Suprapubic skin (tissue), 4 donors: ENCODE data around the gene AGAP1.

Experiments
- EP300 ChIP-seq: sonication (generic); formaldehyde crosslinking; IDR thresholded peaks from one replicate; pipeline ENCODE4 v1.6.1; 2017; ENCODE audit warnings: antibody characterized with exemption
- POLR2AphosphoS5 ChIP-seq, 3 donors: sonication (generic); formaldehyde crosslinking; IDR thresholded peaks; one replicate each; pipeline ENCODE4 v1.6.1; 2017; ENCODE audit warnings: antibody characterized with exemption in 3 of 3
- TF ChIP-seq, protein P1 (sequence below), 2 donors: fragments of 200-600 bp in 1 of 2; fragments of 450-650 bp in 1 of 2; sonication (generic) in 1 of 2; IDR thresholded peaks; one replicate each; pipeline ENCODE4 v1.5.1; 2016 to 2019; ENCODE audit warnings: antibody characterized with exemption in 2 of 2, mild to moderate bottlenecking in 1 of 2, moderate library complexity in 1 of 2

DNA sequence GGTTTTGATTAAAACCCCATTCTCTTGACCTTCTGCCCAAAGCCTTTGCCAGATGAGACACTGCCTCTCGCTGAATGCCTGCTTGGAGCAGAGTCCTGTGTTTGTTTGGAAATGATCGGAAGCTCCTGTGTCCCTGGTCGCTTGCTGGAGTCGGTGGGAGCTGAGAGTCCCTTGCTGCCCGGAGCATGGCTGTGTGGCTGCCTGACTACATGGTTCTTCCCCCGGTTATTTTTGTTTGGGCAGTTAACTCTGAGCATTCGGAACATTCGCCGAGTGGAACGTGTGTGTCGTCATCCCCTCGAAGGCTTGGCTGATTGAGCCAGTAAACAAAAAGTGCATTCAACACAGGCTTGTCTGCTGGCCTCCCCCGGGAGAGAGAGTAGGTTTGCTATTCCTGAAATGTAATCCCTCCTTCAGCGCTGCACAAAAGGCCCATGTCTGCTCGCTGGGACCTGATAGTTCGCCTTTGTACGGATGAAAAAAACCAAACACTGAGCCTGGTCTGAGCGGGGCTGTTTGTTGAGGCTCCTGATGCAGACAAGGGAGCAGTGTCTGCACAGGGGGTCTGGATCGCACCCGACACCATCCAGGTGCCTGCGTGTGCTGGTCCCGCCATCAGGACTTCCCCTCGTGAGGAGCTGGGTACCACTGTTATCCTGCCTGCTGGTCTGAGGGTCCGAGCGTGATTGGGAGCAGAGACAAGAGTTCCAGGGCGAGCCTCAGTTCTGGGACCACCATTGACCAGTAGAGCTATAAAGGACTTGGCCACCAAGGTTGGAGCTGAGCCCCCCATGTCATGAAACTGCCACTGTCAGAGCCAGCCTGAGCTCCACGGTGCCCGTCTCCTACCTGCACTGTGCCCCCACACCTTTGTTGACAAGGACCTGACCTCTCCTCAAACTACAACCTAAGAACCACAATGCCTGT is 83.8 kb downstream of the AGAP1 start:
- TF ChIP-seq, protein P1, sequence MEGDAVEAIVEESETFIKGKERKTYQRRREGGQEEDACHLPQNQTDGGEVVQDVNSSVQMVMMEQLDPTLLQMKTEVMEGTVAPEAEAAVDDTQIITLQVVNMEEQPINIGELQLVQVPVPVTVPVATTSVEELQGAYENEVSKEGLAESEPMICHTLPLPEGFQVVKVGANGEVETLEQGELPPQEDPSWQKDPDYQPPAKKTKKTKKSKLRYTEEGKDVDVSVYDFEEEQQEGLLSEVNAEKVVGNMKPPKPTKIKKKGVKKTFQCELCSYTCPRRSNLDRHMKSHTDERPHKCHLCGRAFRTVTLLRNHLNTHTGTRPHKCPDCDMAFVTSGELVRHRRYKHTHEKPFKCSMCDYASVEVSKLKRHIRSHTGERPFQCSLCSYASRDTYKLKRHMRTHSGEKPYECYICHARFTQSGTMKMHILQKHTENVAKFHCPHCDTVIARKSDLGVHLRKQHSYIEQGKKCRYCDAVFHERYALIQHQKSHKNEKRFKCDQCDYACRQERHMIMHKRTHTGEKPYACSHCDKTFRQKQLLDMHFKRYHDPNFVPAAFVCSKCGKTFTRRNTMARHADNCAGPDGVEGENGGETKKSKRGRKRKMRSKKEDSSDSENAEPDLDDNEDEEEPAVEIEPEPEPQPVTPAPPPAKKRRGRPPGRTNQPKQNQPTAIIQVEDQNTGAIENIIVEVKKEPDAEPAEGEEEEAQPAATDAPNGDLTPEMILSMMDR (IDR thresholded peaks at IDR 0.05): no peak
- TF ChIP-seq EP300 (no peak), POLR2AphosphoS5 (IDR thresholded peaks at IDR 0.05) (no peak)
